Duodenal mucosa (tissue), 2 donors: ENCODE results near the gene ITGA1.
A peak's percentile ranks its signal among the peaks of the same experiment; 100 is the strongest.

ENCODE experiments used
- H3K27ac ChIP-seq: one replicate; pipeline ENCODE4 v1.7.0; 2013; ENCODE audit warnings: low read depth, low read length
- H3K27me3 ChIP-seq, 2 donors: one replicate each; pipeline ENCODE4 v1.7.0; 2013; ENCODE audit warnings: low read length in 2 of 2, control low read depth in 1 of 2; ENCODE audit not compliant: insufficient read depth in 2 of 2, control insufficient read depth in 1 of 2
- H3K36me3 ChIP-seq, 2 donors: one replicate each; pipeline ENCODE4 v1.7.0; 2013; ENCODE audit warnings: low read length in 2 of 2, control low read depth in 1 of 2; ENCODE audit not compliant: insufficient read depth in 2 of 2, control insufficient read depth in 1 of 2
- H3K4me1 ChIP-seq, 2 donors: one replicate each; pipeline ENCODE4 v1.7.0; 2013; ENCODE audit warnings: low read length in 2 of 2, control low read depth in 1 of 2; ENCODE audit not compliant: insufficient read depth in 2 of 2, control insufficient read depth in 1 of 2
- H3K4me3 ChIP-seq, 2 donors: one replicate each; pipeline ENCODE4 v1.7.0; 2013; ENCODE audit warnings: low read length in 2 of 2, low read depth in 1 of 2
- H3K9ac ChIP-seq, 2 donors: one replicate each; pipeline ENCODE4 v1.7.0; 2013; ENCODE audit warnings: low read length in 2 of 2, low read depth in 1 of 2
- H3K9me3 ChIP-seq, 2 donors: one replicate each; pipeline ENCODE4 v1.7.0; 2013; ENCODE audit warnings: low read length in 2 of 2, control low read depth in 1 of 2; ENCODE audit not compliant: control insufficient read depth in 1 of 2

Gene ITGA1

DNA sequence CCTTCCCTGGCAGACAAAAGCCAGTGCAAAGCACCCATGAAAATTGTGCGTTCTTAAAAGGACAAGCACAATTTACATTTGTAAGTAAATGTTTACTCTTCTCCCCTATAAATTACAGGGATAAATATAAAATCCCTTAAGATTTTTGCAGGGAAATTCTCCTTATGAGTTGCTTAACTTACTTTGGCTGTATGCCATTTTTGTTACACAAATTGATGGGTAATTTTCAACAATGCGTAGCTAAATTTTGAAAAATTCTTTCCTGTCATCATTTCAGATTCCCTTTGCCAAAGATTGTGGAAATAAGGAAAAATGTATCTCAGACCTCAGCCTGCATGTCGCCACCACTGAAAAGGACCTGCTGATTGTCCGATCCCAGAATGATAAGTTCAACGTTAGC, 137.3 kb downstream of the ITGA1 start:
- H3K4me1 ChIP-seq: no peaks in the 10 kb centered on the region
- H3K36me3 ChIP-seq: peaks cover 4 to 20% of the 10 kb centered on the region in 2 donors
- H3K9me3 ChIP-seq: no peaks in the 10 kb centered on the region
- H3K27me3 ChIP-seq: no peaks in the 10 kb centered on the region
- no peak overlapping the region for H3K4me3 ChIP-seq
- no peak overlapping the region for H3K9ac ChIP-seq
- no peak overlapping the region for H3K27ac ChIP-seq

DNA sequence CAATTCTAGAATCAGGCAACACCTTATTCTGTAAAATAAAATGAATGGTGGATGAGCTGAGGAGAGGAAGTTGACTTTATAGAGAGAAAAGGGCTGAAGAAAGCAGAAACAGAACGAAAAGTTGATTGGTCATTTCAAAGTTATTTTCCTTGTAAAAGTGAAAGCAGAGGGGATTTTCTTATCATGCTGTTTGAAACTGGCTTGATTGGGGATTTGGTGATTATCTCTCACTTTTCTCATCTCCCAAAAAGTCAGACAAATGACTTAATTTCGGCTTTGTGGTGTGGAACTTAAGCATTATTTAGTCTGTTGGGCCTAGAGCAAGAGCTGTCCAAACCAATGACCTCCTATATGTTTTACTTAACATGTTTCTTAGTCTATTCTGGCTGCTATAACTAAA, 141.0 kb downstream of the ITGA1 start:
- Histone ChIP-seq H3K36me3 (peaks cover 3 to 23% of the 10 kb centered on the region in 2 donors), H3K27ac (no peak overlapping the region), H3K9me3 (no peaks in the 10 kb centered on the region), H3K9ac (no peak overlapping the region), H3K27me3 (no peaks in the 10 kb centered on the region), H3K4me3 (no peak overlapping the region), H3K4me1 (no peaks in the 10 kb centered on the region)

DNA sequence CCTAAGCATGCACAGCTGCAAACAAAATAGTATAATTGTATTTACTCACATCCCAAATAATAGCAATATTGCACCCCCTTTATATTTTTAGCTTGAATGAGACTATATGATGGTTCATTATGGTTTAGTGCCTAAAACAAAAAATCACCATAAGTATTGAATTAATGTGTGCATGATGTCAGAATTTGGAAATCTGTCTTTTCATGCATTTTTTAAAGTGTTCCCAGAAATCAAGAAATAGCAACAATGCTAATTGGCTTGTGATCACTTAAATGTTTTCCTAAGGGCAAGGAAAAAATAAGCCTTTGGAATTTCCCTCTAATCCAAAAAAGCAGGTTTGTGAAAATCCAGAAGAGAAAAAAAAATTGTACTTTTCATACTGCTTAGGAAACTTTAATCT, 150.5 kb downstream of the ITGA1 start:
- H3K9ac ChIP-seq: no peak overlapping the region
- H3K36me3 ChIP-seq: peaks cover 0 to 3% of the 10 kb centered on the region in 2 donors
- no peak overlapping the region for H3K4me3 ChIP-seq
- H3K4me1 ChIP-seq: no peaks in the 10 kb centered on the region
- H3K27me3 ChIP-seq: no peaks in the 10 kb centered on the region
- no peaks in the 10 kb centered on the region for H3K9me3 ChIP-seq
- H3K27ac ChIP-seq: no peak overlapping the region

DNA sequence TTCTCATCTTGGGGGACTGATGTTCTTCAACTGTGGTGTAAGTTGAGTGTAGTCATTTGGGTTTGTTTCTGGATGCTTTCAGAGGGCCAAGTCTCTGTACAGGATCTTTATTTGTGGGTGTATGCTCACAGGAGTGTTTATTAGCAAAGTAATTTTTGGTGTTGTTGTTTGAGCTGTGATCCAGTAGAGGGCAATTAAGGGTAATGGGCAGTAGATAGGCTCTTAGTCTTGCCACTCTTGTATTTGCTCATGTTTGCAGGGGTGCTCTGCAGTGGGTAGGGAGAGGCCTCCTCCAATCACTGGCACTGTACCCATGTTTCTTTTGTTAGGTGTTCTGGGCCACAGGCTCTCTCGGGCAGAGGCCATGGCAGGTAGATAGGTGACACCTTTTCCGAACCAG, 155.6 kb downstream of the ITGA1 start:
- Histone ChIP-seq H3K4me3 (no peak overlapping the region), H3K4me1 (peaks cover 4 to 6% of the 10 kb centered on the region in 2 donors), H3K27ac (no peak overlapping the region), H3K9me3 (no peaks in the 10 kb centered on the region), H3K27me3 (no peaks in the 10 kb centered on the region), H3K36me3 (peaks cover 0 to 3% of the 10 kb centered on the region in 2 donors), H3K9ac (no peak overlapping the region)

DNA sequence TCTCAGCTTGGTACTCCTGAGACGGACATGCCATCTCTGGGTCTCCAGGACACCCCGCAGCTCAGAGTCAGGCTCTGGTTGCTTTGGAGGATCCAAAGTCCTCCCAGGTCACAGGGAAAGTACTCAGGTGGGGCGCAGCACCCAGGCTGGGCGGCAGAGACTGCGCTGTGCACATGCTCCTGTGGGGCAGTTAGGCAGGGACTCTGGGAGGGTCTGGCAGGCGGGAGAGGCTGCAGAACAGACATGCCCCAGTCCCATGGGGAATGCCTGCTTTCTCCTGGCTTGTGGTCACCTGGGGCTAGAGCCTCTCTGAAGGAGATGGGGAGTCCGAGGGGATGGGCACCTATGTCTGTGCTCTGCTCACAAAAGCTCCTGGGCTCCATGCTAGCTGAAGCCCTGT, 156.1 kb downstream of the ITGA1 start:
- no peak overlapping the region for H3K27ac ChIP-seq
- no peaks in the 10 kb centered on the region for H3K9me3 ChIP-seq
- no peaks in the 10 kb centered on the region for H3K27me3 ChIP-seq
- H3K4me1 ChIP-seq: peaks cover 4 to 11% of the 10 kb centered on the region in 2 donors
- peaks cover 0 to 3% of the 10 kb centered on the region in 2 donors for H3K36me3 ChIP-seq
- no peak overlapping the region for H3K4me3 ChIP-seq
- H3K9ac ChIP-seq: no peak overlapping the region

DNA sequence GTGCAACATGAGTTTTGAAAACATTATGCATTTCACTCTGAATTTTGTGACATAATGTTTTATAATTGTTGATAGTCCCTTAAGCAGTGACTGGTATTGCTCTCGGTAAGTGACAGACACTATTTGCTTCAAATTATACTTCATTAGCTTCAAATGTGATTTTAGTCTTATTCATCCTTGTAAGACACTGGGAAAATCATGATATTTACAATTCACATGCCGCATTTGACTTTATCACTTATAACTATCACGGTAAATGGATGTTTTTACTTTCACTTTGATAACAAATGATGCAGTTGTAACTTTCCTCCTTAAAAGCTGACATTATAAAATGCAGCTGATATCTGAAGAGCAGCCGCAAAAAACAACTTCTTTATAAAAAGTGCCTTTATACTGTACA, 157.3 kb downstream of the ITGA1 start:
- H3K36me3 ChIP-seq: peaks cover 0 to 3% of the 10 kb centered on the region in 2 donors
- no peaks in the 10 kb centered on the region for H3K27me3 ChIP-seq
- no peak overlapping the region for H3K9ac ChIP-seq
- H3K4me1 ChIP-seq: peaks cover 4 to 12% of the 10 kb centered on the region in 2 donors
- H3K9me3 ChIP-seq: no peaks in the 10 kb centered on the region
- no peak overlapping the region for H3K27ac ChIP-seq
- peak overlapping the region in 1 of 2 donors; percentile 30 for H3K4me3 ChIP-seq

DNA sequence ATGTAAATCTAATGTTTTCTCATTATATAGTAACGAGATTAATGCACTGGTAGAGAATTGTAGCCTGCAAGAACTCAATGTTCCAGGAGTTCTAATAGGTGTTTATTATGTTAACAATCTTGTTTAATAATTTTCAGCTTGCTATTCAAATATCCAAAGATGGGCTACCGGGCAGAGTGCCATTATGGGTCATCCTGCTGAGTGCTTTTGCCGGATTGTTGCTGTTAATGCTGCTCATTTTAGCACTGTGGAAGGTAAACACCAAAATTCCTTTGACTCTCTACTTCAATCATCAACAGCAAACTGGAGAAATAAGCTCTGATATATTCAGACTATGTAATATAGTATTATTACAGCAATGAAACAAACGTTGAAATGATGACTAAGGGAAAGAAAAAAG, 159.5 kb downstream of the ITGA1 start:
- H3K27ac ChIP-seq: no peak overlapping the region
- peaks cover 4 to 12% of the 10 kb centered on the region in 2 donors for H3K4me1 ChIP-seq
- H3K9me3 ChIP-seq: no peaks in the 10 kb centered on the region
- no peaks in the 10 kb centered on the region for H3K36me3 ChIP-seq
- H3K4me3 ChIP-seq: no peak overlapping the region
- H3K9ac ChIP-seq: no peak overlapping the region
- no peaks in the 10 kb centered on the region for H3K27me3 ChIP-seq

DNA sequence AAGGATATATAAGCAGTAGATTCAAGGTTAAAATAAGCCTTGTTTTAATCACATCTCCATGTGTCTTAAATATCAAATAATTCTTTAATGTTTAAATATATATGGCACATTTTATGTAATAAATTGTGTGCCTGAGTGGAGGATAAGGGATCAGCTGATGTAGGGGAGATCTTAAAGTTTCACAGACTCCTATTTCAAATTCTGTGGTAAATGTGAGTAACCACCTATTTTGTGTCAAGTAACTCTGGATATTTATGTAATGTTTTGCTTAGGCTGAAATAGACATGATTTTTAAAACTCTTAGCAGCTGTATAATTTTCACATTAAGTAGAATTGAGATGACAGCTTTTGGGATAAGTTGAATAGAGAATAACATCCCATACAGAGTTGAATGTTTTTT, 160.1 kb downstream of the ITGA1 start:
- Histone ChIP-seq H3K9me3 (no peaks in the 10 kb centered on the region), H3K27ac (no peak overlapping the region), H3K27me3 (no peaks in the 10 kb centered on the region), H3K36me3 (no peaks in the 10 kb centered on the region), H3K4me3 (no peak overlapping the region), H3K4me1 (peaks cover 4 to 12% of the 10 kb centered on the region in 2 donors), H3K9ac (no peak overlapping the region)

DNA sequence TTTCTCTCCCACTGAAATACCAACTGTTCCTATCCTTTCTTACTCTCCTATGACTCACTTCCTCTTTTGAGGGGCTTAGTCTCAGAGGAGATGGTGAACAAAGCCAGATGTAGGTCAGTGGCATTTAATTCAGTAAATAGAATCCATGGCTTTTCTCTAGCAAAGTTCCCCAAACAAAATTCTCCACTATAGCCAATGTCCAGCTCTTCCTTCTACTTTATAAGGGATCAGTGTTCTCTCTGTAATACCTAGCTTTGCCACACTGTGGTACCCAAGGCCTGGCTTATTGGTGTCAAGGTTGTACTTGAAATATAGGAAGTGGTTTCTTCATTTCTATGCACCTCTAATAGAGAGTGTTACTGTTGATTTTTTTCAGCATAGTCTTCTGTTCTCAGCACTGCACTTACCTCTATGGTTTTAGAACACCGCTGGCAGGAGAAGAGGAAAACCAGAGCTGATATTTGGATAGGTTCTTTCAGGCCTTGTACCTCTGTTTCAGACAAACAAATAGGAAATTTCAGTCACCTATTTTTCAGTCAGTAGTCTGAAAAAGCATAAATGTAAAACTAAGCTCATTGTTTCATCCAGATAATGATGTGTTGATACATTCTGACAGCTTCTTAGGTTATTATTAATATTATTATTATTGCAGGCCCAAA, 160.8 kb downstream of the ITGA1 start:
- Histone ChIP-seq H3K4me3 (no peak overlapping the region), H3K27ac (no peak overlapping the region), H3K9me3 (no peaks in the 10 kb centered on the region), H3K36me3 (no peaks in the 10 kb centered on the region), H3K4me1 (peaks cover 4 to 12% of the 10 kb centered on the region in 2 donors), H3K27me3 (no peaks in the 10 kb centered on the region), H3K9ac (no peak overlapping the region)

DNA sequence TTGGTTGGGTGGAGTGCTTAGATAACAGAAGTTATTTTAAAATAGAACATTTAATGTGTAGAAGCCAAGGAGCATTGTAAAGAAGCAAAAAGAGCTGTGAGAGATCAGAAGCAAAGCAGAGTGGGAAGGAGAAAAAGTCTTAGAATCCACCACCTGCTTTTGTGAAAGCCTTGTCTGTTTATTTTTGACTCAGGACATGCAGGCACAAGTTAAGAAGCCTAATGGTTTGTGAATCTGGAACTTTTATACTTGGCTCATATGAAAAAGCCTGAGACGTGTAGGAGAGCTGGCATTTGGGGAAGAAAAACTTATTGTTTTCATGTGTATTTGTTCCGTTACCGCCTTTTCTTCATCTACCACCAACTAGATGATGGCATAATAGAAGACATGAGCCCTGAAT, 163.0 kb downstream of the ITGA1 start:
- Histone ChIP-seq H3K9ac (no peak overlapping the region), H3K9me3 (no peaks in the 10 kb centered on the region), H3K27me3 (no peaks in the 10 kb centered on the region), H3K36me3 (no peaks in the 10 kb centered on the region), H3K4me3 (no peak overlapping the region), H3K27ac (no peak overlapping the region), H3K4me1 (peaks cover 4 to 6% of the 10 kb centered on the region in 2 donors)
